ENCODE measurements around the gene SPON1.
A peak's percentile ranks its signal among the peaks of the same experiment; 100 is the strongest.
"Not testable (repeated sequence)": the region's sequence is repeated elsewhere in the genome, so short reads cannot be mapped to it uniquely, and the experiment has no call there.

Gene SPON1

DNA sequence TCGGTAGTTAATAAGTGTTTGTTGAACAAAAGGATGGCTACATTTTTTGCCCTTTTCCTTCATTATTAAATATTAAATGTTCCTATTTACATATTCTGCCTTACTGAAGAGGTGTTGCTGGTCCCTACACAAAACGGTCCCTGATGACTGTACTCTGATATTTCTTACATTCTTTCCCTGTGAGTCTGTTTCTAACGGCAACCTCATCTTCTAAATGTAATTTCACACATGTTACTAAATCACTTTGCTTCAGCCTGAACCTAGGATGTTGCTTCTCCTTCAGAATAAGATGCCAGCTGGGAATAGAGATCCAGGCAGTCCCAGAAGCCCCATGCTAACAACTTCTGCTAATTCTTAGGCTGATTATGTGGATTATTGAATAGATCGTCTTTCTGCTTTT is 50.3 kb downstream of the SPON1 start:
- no peaks in the 10 kb centered on the region for H3K36me3 ChIP-seq (ENCODE audit: control insufficient read depth, insufficient read depth, low read length)
- H3K27ac ChIP-seq (ENCODE audit: low read depth, low read length, severe bottlenecking), result no peak overlapping the region
- no peaks in the 10 kb centered on the region for H3K9me3 ChIP-seq (ENCODE audit: control insufficient read depth, low read length)
- no peak overlapping the region for H3K4me3 ChIP-seq (ENCODE audit: extremely low read depth, insufficient read depth, low read length, poor library complexity, severe bottlenecking)
- peaks cover 9% of the 10 kb centered on the region for H3K4me1 ChIP-seq (ENCODE audit: control insufficient read depth, insufficient read depth, low read length, poor library complexity, severe bottlenecking)
- 93 to 100% methylated on average over 2 of the region's 4 CpGs for WGBS, 2 experiments (ENCODE audit: insufficient coverage in 2 of 2)

DNA sequence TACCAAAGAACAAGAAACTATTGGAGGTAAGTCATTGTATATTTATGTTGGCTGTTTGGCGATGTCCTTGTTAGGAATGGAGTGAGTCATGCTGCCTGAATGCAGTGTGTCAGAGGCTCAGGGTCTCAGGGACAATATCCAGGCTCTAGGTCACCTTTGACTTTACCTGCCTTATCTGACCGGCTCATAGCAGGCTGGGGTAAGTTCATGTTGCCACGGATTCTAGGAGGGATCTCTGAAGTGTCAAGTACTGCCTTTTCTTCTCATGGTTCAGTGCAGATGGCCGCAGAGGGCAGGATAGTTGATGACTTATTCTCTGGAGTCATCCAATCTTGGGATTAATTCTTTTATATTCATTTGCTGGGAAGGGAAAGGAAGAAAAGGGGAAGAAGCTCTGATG is 53.2 kb downstream of the SPON1 start:
- Histone ChIP-seq H3K9me3 (ENCODE audit: control insufficient read depth, low read length) (no peaks in the 10 kb centered on the region), H3K4me3 (ENCODE audit: extremely low read depth, insufficient read depth, low read length, poor library complexity, severe bottlenecking) (no peak overlapping the region), H3K27ac (ENCODE audit: low read depth, low read length, severe bottlenecking) (peak overlapping the region; percentile 60), H3K36me3 (ENCODE audit: control insufficient read depth, insufficient read depth, low read length) (no peaks in the 10 kb centered on the region), H3K4me1 (ENCODE audit: control insufficient read depth, insufficient read depth, low read length, poor library complexity, severe bottlenecking) (peaks cover 14% of the 10 kb centered on the region)
- 45% methylated on average over 4 of the region's 4 CpGs; no CpG with 5 or more reads in 1 of the 2 experiments for WGBS, 2 experiments (ENCODE audit: insufficient coverage in 2 of 2)

DNA sequence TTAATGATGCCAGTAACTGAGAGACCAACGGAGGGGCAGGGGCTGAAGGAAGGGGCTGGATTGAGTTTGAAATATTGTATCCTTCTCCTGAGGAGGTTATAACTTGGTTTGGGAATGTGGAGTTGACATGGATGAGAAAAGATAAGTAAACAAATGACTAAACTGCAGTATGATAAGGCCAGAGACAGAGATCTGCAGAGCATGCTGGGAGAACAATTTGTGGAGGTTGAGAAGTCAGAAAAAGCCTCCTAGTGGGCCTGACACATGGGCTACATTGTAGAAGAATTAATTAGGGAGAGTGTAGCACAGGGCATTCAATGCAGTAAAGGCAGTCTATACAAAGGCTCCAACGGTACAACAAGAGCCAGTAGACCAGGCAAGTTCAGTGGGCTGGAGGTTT is 55.9 kb downstream of the SPON1 start:
- H3K27ac ChIP-seq (ENCODE audit: low read depth, low read length, severe bottlenecking), result no peak overlapping the region
- 85 to 88% methylated on average over 2 of the region's 2 CpGs for WGBS, 2 experiments (ENCODE audit: insufficient coverage in 2 of 2)
- no peaks in the 10 kb centered on the region for H3K36me3 ChIP-seq (ENCODE audit: control insufficient read depth, insufficient read depth, low read length)
- no peak overlapping the region for H3K4me3 ChIP-seq (ENCODE audit: extremely low read depth, insufficient read depth, low read length, poor library complexity, severe bottlenecking)
- peaks cover 14% of the 10 kb centered on the region for H3K4me1 ChIP-seq (ENCODE audit: control insufficient read depth, insufficient read depth, low read length, poor library complexity, severe bottlenecking)
- H3K9me3 ChIP-seq (ENCODE audit: control insufficient read depth, low read length), result no peaks in the 10 kb centered on the region

DNA sequence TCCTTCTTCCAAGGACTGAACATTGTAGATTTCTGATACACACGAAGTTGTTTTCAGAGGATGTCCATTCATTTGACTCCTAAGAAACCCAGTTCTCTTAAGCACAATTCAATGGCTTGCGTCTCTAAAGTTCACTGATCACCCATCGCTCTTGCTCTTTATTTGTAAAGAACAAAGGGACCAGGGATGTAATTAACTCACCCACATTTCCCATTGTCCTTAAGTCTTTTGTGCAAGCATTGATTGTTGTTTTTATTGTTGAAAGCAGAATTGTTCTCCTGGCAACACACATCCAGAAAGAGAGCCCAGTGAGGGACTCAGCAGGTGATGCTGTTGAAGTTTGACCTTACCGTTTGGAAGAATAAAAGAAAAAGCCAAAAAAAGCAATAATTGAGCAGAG is 59.2 kb downstream of the SPON1 start:
- no peaks in the 10 kb centered on the region for H3K9me3 ChIP-seq (ENCODE audit: control insufficient read depth, low read length)
- H3K27ac ChIP-seq (ENCODE audit: low read depth, low read length, severe bottlenecking), result no peak overlapping the region
- H3K4me3 ChIP-seq (ENCODE audit: extremely low read depth, insufficient read depth, low read length, poor library complexity, severe bottlenecking), result no peak overlapping the region
- no peaks in the 10 kb centered on the region for H3K36me3 ChIP-seq (ENCODE audit: control insufficient read depth, insufficient read depth, low read length)
- WGBS, 2 experiments (ENCODE audit: insufficient coverage in 2 of 2), result 68% methylated on average over 2 of the region's 4 CpGs; no CpG with 5 or more reads in 1 of the 2 experiments
- H3K4me1 ChIP-seq (ENCODE audit: control insufficient read depth, insufficient read depth, low read length, poor library complexity, severe bottlenecking), result peaks cover 5% of the 10 kb centered on the region

DNA sequence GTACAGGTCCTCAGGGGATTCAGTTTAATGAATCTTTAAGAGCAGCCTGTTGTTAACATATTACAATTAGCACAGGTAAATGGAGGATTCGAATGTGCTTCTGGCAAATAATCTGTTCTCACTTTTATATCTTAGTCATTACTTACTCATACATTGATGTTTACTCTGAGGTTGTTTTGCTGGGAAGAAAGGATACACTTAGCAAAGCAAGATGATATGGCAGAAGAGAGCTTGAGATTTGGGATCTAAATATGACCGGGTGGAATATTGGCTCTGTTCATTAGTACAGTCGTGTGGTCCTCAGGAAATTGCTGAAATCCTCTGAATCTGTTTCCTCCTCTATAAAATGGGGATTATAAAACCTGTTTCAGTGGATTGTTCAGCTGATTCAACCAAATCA is 59.7 kb downstream of the SPON1 start:
- no peak overlapping the region for H3K27ac ChIP-seq (ENCODE audit: low read depth, low read length, severe bottlenecking)
- peaks cover 5% of the 10 kb centered on the region for H3K4me1 ChIP-seq (ENCODE audit: control insufficient read depth, insufficient read depth, low read length, poor library complexity, severe bottlenecking)
- H3K9me3 ChIP-seq (ENCODE audit: control insufficient read depth, low read length), result no peaks in the 10 kb centered on the region
- H3K36me3 ChIP-seq (ENCODE audit: control insufficient read depth, insufficient read depth, low read length), result no peaks in the 10 kb centered on the region
- WGBS, 2 experiments (ENCODE audit: insufficient coverage in 2 of 2), result 81 to 84% methylated on average over 2 of the region's 3 CpGs
- H3K4me3 ChIP-seq (ENCODE audit: extremely low read depth, insufficient read depth, low read length, poor library complexity, severe bottlenecking), result no peak overlapping the region

DNA sequence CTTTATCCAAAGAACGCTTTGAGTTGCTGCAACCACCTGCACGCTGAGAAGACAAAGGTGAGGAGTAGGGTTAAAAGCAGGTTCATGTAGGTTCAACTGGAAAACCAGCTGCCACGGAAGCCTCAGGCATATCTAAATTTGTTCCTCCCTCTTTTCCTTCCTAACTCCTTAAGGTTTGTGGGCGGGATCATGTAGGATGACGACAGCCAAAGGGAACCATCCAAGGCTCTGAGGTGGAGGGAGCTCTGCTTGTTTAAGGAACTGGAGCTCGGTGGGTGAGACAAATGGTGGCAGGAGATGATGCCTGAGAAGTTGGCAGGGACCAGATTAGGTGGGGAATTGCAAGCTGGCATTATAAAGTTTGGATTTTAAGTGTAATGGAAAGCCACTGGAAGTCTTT is 60.3 kb downstream of the SPON1 start:
- no peak overlapping the region for H3K4me3 ChIP-seq (ENCODE audit: extremely low read depth, insufficient read depth, low read length, poor library complexity, severe bottlenecking)
- H3K4me1 ChIP-seq (ENCODE audit: control insufficient read depth, insufficient read depth, low read length, poor library complexity, severe bottlenecking), result peaks cover 5% of the 10 kb centered on the region
- 66 to 77% methylated on average over 4 of the region's 6 CpGs for WGBS, 2 experiments (ENCODE audit: insufficient coverage in 2 of 2)
- no peak overlapping the region for H3K27ac ChIP-seq (ENCODE audit: low read depth, low read length, severe bottlenecking)
- H3K36me3 ChIP-seq (ENCODE audit: control insufficient read depth, insufficient read depth, low read length), result no peaks in the 10 kb centered on the region
- no peaks in the 10 kb centered on the region for H3K9me3 ChIP-seq (ENCODE audit: control insufficient read depth, low read length)

DNA sequence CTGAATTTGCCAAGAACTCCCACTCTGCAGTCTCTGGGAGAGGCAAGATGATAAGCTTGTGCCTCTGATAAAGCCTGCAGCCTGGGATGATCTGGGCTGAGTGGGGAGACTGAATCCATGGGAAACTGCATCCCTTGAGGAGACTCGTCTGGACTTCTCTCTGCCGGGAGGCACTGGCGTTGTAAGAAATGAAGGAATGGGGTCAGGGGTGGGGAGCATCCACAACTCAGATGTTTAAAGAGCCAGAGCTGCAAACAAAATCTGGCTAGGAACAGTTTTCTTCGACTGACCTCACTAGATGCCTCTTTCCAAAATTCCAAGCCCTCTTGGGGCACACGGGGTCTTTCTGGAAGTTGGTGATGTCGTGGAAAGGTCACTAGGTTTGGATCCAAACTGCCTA is 64.4 kb downstream of the SPON1 start:
- no peaks in the 10 kb centered on the region for H3K4me1 ChIP-seq (ENCODE audit: control insufficient read depth, insufficient read depth, low read length, poor library complexity, severe bottlenecking)
- 73 to 76% methylated on average over 3 to 4 of the region's 6 CpGs for WGBS, 2 experiments (ENCODE audit: insufficient coverage in 2 of 2)
- H3K27ac ChIP-seq (ENCODE audit: low read depth, low read length, severe bottlenecking), result no peak overlapping the region
- no peaks in the 10 kb centered on the region for H3K36me3 ChIP-seq (ENCODE audit: control insufficient read depth, insufficient read depth, low read length)
- H3K9me3 ChIP-seq (ENCODE audit: control insufficient read depth, low read length), result no peaks in the 10 kb centered on the region
- no peak overlapping the region for H3K4me3 ChIP-seq (ENCODE audit: extremely low read depth, insufficient read depth, low read length, poor library complexity, severe bottlenecking)

DNA sequence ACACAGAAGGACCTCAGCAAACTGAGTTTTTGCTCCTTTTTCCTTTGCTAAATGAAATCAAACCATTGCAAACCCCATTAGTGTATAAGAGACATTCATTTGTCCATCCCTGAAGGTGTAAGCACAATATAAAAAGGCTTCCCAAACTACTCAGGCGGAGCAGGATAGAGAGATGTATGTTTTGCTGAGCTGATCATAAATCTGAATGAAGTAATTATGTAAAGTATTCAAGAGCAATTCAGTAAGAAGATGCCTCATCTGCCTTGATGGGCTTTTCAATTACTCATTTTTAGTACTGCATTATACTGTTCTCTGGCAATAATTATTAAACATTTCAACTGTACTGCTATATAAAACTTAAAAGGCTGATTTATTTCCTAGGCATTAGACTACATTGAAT is 65.0 kb downstream of the SPON1 start:
- Histone ChIP-seq H3K36me3 (ENCODE audit: control insufficient read depth, insufficient read depth, low read length) (no peaks in the 10 kb centered on the region), H3K27ac (ENCODE audit: low read depth, low read length, severe bottlenecking) (no peak overlapping the region), H3K9me3 (ENCODE audit: control insufficient read depth, low read length) (no peaks in the 10 kb centered on the region), H3K4me1 (ENCODE audit: control insufficient read depth, insufficient read depth, low read length, poor library complexity, severe bottlenecking) (no peaks in the 10 kb centered on the region), H3K4me3 (ENCODE audit: extremely low read depth, insufficient read depth, low read length, poor library complexity, severe bottlenecking) (no peak overlapping the region)
- WGBS, 2 experiments (ENCODE audit: insufficient coverage in 2 of 2), result no CpG with 5 or more reads among the region's 1 CpG

DNA sequence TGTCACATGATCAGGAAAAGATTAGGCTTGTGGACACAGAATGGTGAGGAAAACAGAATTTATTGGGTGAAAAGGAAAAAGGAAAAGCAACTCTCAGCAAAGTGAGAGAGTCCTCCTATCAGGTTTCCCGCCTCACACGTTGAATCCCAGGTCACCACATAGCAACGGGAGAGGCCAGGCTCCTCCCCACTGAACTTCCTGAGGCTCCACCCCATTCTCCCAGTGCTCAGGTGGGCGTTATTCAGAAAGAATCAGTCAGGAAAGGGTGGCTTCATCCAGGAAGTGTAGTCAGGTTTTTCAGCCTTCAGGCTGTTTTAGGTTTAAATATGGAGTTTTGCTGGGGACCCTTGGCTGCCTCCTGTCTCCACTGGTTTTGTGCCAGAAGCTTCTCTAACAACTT is 66.9 kb downstream of the SPON1 start:
- H3K27ac ChIP-seq (ENCODE audit: low read depth, low read length, severe bottlenecking), result no peak overlapping the region
- WGBS, 2 experiments (ENCODE audit: insufficient coverage in 2 of 2), result 44 to 67% methylated on average over 1 to 2 of the region's 4 CpGs

DNA sequence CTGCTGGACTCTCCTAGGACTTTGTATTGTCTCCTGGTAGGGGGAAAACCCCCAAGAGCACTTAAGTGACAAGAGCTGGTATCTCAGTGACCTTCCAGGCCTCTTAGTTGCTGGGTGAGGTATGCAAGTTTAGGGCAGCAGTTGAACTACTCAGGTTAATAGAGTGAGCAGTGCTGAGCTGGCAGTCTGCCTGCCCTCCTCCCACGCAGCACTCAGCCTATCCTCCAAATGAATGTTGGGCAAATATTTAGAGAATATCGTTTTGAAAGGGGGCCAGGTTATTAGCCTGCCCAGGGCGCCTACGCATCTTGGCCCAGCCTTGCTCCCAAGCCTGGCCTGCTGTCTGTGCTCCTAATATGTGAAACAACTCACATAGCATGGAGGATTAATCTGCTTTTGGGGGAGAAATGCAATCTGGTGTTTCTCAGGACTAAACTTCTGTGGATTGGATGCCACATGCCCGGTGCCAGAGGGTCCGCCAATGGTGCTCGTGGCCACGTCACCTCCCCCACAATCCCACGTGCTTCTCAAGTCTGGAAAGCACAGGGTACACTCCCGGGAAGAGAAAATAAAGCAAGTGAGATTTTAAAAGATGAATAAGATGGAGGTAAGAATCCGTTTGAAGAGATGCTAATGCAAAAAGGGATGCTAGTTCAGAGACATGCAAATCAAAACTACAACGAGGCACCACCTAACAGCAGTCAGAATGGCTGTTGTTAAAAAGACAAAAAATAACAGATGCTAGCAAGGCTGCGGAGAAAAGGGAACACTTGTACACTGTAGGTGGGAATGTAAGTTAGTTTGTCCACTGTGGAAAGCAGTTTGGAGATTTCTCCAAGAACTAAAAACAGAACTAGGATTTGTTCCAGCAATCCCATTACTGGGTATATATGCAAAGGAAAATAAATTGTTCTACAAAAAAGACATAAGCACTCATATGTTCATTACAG is 67.7 kb downstream of the SPON1 start:
- H3K27ac ChIP-seq (ENCODE audit: low read depth, low read length, severe bottlenecking), result no peak overlapping the region
- 92 to 98% methylated on average over 4 to 6 of the region's 13 CpGs for WGBS, 2 experiments (ENCODE audit: insufficient coverage in 2 of 2)

More for the DNA sequence above, 66.9 kb downstream of the SPON1 start:
- Histone ChIP-seq H3K9me3 (ENCODE audit: control insufficient read depth, low read length) (no peaks in the 10 kb centered on the region), H3K4me1 (ENCODE audit: control insufficient read depth, insufficient read depth, low read length, poor library complexity, severe bottlenecking) (no peaks in the 10 kb centered on the region), H3K36me3 (ENCODE audit: control insufficient read depth, insufficient read depth, low read length) (no peaks in the 10 kb centered on the region), H3K4me3 (ENCODE audit: extremely low read depth, insufficient read depth, low read length, poor library complexity, severe bottlenecking) (no peak overlapping the region)

DNA sequence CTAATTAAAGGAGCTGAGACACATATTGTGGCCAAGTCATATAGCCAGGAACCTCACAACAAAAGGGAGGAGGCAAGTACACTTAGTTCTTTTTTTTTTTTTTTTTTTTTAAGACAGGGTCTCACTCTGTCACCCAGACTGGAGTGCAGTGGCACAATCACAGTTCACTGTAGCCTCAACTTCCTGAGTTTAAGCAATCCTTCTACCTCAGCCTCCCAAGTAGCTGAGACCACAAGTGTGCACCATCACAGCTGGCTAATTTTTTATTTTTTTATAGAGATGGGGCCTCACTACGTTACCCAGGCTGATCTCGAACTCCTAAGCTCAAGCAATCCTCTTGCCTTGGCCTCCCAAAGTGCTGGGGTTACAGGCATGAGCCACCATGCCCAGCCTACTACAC is 73.0 kb downstream of the SPON1 start:
- not testable (repeated sequence) for H3K9me3 ChIP-seq (ENCODE audit: control insufficient read depth, low read length); H3K4me1 ChIP-seq (ENCODE audit: control insufficient read depth, insufficient read depth, low read length, poor library complexity, severe bottlenecking); H3K36me3 ChIP-seq (ENCODE audit: control insufficient read depth, insufficient read depth, low read length); H3K4me3 ChIP-seq (ENCODE audit: extremely low read depth, insufficient read depth, low read length, poor library complexity, severe bottlenecking); H3K27ac ChIP-seq (ENCODE audit: low read depth, low read length, severe bottlenecking)
- WGBS, 2 experiments (ENCODE audit: insufficient coverage in 2 of 2), result 60% methylated on average over 1 of the region's 2 CpGs; no CpG with 5 or more reads in 1 of the 2 experiments

More for the DNA sequence above, 67.7 kb downstream of the SPON1 start:
- Histone ChIP-seq H3K4me1 (ENCODE audit: control insufficient read depth, insufficient read depth, low read length, poor library complexity, severe bottlenecking) (no peaks in the 10 kb centered on the region), H3K9me3 (ENCODE audit: control insufficient read depth, low read length) (no peaks in the 10 kb centered on the region), H3K36me3 (ENCODE audit: control insufficient read depth, insufficient read depth, low read length) (no peaks in the 10 kb centered on the region), H3K4me3 (ENCODE audit: extremely low read depth, insufficient read depth, low read length, poor library complexity, severe bottlenecking) (no peak overlapping the region)
